SK-N-SH (cell line): Measurements from ENCODE around the gene CUBN. TPM values are rescaled to one million over a fixed set of nuclear protein-coding genes. Genes with fewer than 3 reads are reported as not detected.

Experiments
- CTCF ChIA-PET: fragments of 300-600, 350-600 bp; formaldehyde crosslinking; extraction: SDS; loops from one replicate; lab custom pipeline; 2021; lab: Yijun Ruan, JAX
- POLR2A ChIA-PET: fragments of 350-600 bp; sonication (Branson Sonifier 250); formaldehyde crosslinking; extraction: SDS; loops from one replicate; lab custom pipeline; 2020; ENCODE audit warnings: antibody characterized with exemption, inconsistent platforms; lab: Yijun Ruan, JAX
- DNase-seq: peaks from one replicate; pipeline ENCODE4 v3.0.0; 2012
- H2AFZ ChIP-seq: fragments of 200-600 bp; sonication (generic); 2 replicates; pipeline ENCODE4 v1.8.1; 2016; ENCODE audit warnings: antibody characterized with exemption, mild to moderate bottlenecking, low read depth
- H3F3A ChIP-seq: fragments of 200-600 bp; sonication (generic); replicated peaks from 2 replicates; pipeline ENCODE3; 2016; ENCODE audit warnings: antibody characterized with exemption, mild to moderate bottlenecking; ENCODE audit not compliant: insufficient read depth
- H3K27ac ChIP-seq, 2 experiments: fragments of 200-500 bp in 1 of 2; fragments of 200-600 bp in 1 of 2; sonication (Bioruptor generic) in 1 of 2; sonication (generic), shearing (Covaris generic) in 1 of 2; 2 replicates each; pipeline versions ENCODE4 v1.5.1 to v1.6.1; 2014 to 2016; ENCODE audit warnings: low read depth in 2 of 2, inconsistent platforms in 1 of 2, low read length in 1 of 2, mild to moderate bottlenecking in 1 of 2, mixed read lengths in 1 of 2
- H3K27me3 ChIP-seq: fragments of 200-600 bp; sonication (generic), shearing (Covaris generic); 2 replicates; pipeline ENCODE4 v1.6.1; 2016; ENCODE audit warnings: mixed run types; ENCODE audit not compliant: insufficient read depth
- H3K36me3 ChIP-seq, 2 experiments: fragments of 200-500 bp in 1 of 2; fragments of 200-600 bp in 1 of 2; sonication (Bioruptor generic) in 1 of 2; sonication (generic) in 1 of 2; replicated peaks in 1 of 2; 2 replicates each; pipeline versions ENCODE3 to v1.5.1; 2014 to 2016; ENCODE audit warnings: low read length in 1 of 2, mild to moderate bottlenecking in 1 of 2; ENCODE audit not compliant: insufficient read depth in 2 of 2, control insufficient read depth in 1 of 2
- H3K4me1 ChIP-seq, 2 experiments: fragments of 200-500 bp in 1 of 2; fragments of 200-600 bp in 1 of 2; sonication (Bioruptor generic) in 1 of 2; sonication (generic), shearing (Covaris generic) in 1 of 2; 2 replicates each; pipeline versions ENCODE4 v1.5.1 to v1.6.1; 2014 to 2016; ENCODE audit warnings: low read depth in 1 of 2, low read length in 1 of 2, mixed run types in 1 of 2; ENCODE audit not compliant: insufficient read depth in 2 of 2, control insufficient read depth in 1 of 2
- H3K4me2 ChIP-seq: fragments of 200-600 bp; sonication (generic), shearing (Covaris generic); 2 replicates; pipeline ENCODE4 v1.6.1; 2017; ENCODE audit warnings: mixed run types
- H3K4me3 ChIP-seq, 2 experiments: fragments of 200-500 bp in 1 of 2; fragments of 200-600 bp in 1 of 2; sonication (Bioruptor generic) in 1 of 2; sonication (generic), shearing (Covaris generic) in 1 of 2; 2 replicates each; pipeline versions ENCODE4 v1.5.1 to v1.8.1; 2014 to 2016; ENCODE audit warnings: low read depth in 2 of 2, inconsistent platforms in 1 of 2, low read length in 1 of 2, mild to moderate bottlenecking in 1 of 2, mixed read lengths in 1 of 2, moderate library complexity in 1 of 2
- H3K79me2 ChIP-seq: fragments of 200-600 bp; sonication (generic); 2 replicates; pipeline ENCODE4 v1.8.1; 2017; ENCODE audit warnings: mild to moderate bottlenecking; ENCODE audit not compliant: insufficient read depth
- H3K9ac ChIP-seq: fragments of 200-600 bp; sonication (generic); 2 replicates; pipeline ENCODE4 v1.6.1; 2017; ENCODE audit warnings: mixed run types
- H3K9me2 ChIP-seq: fragments of 200-600 bp; sonication (generic); 2 replicates; pipeline ENCODE4 v1.6.1; 2017; ENCODE audit warnings: mixed run types
- H3K9me3 ChIP-seq: fragments of 200-600 bp; sonication (generic); 2 replicates; pipeline ENCODE4 v1.6.1; 2017; ENCODE audit warnings: mixed run types, mild to moderate bottlenecking, moderate library complexity
- H4K20me1 ChIP-seq: fragments of 200-600 bp; sonication (generic); 2 replicates; pipeline ENCODE4 v1.6.1; 2017; ENCODE audit warnings: mild to moderate bottlenecking, mixed run types; ENCODE audit not compliant: insufficient read depth
- CHD2 ChIP-seq: fragments of 150-350 bp; IDR thresholded peaks from 2 replicates; pipeline ENCODE4 v1.6.1; 2018; ENCODE audit warnings: low read length; ENCODE audit not compliant: partially characterized antibody
- EP300 ChIP-seq, 2 experiments: IDR thresholded peaks; 2 replicates each; pipeline versions ENCODE4 v1.4.0 to v1.6.1; 2012; ENCODE audit warnings: borderline replicate concordance in 1 of 2, low read depth in 1 of 2, low read length in 1 of 2
- EZH2phosphoT487 ChIP-seq: fragments of 200-600 bp; sonication (generic); IDR thresholded peaks from 2 replicates; pipeline ENCODE4 v1.6.1; 2017; ENCODE audit warnings: low read depth, mixed run types, mild to moderate bottlenecking, antibody characterized with exemption, moderate library complexity, borderline replicate concordance
- FOSL2 ChIP-seq: IDR thresholded peaks from 2 replicates; pipeline ENCODE4 v1.4.0; 2012; ENCODE audit warnings: low read depth, mild to moderate bottlenecking, moderate library complexity, borderline replicate concordance
- MAX ChIP-seq: IDR thresholded peaks from 2 replicates; pipeline ENCODE4 v1.4.0; 2012; ENCODE audit warnings: low read depth
- MXI1 ChIP-seq: IDR thresholded peaks from 2 replicates; pipeline ENCODE4 v1.6.1; 2012; ENCODE audit warnings: mild to moderate bottlenecking, low read depth, low read length, improper control_type of control experiment
- NFIC ChIP-seq: IDR thresholded peaks from 2 replicates; pipeline ENCODE4 v1.4.0; 2012; ENCODE audit warnings: borderline replicate concordance
- PBX3 ChIP-seq: IDR thresholded peaks from 2 replicates; pipeline ENCODE4; 2012
- POLR2AphosphoS5 ChIP-seq: IDR thresholded peaks from 2 replicates; pipeline ENCODE4 v1.6.1; 2012; ENCODE audit warnings: low read depth, low read length
- RAD21 ChIP-seq: IDR thresholded peaks from 2 replicates; pipeline ENCODE4 v1.6.1; 2012; ENCODE audit warnings: mild to moderate bottlenecking, low read length
- RCOR1 ChIP-seq: fragments of 150-350 bp; IDR thresholded peaks from 2 replicates; pipeline ENCODE4 v1.6.1; 2017; ENCODE audit warnings: antibody characterized with exemption, low read length
- REST ChIP-seq: IDR thresholded peaks from 2 replicates; pipeline ENCODE4 v1.6.1; 2012; ENCODE audit warnings: mild to moderate bottlenecking, low read depth, low read length, moderate library complexity
- RFX5 ChIP-seq: IDR thresholded peaks from 2 replicates; pipeline ENCODE4 v1.6.1; 2012; ENCODE audit warnings: mild to moderate bottlenecking, improper control_type of control experiment, low read length
- RXRA ChIP-seq: IDR thresholded peaks from 2 replicates; pipeline ENCODE4 v1.4.0; 2012; ENCODE audit warnings: low read depth, mild to moderate bottlenecking, borderline replicate concordance
- SIN3A ChIP-seq: IDR thresholded peaks from 2 replicates; pipeline ENCODE4 v1.6.1; 2012; ENCODE audit warnings: low read depth, mild to moderate bottlenecking, low read length, moderate library complexity, borderline replicate concordance
- SMC3 ChIP-seq: IDR thresholded peaks from 2 replicates; pipeline ENCODE4 v1.6.1; 2012; ENCODE audit warnings: low read depth, low read length, improper control_type of control experiment
- TAF1 ChIP-seq: IDR thresholded peaks from 2 replicates; pipeline ENCODE4 v1.6.1; 2012; ENCODE audit warnings: low read depth, mild to moderate bottlenecking, low read length, moderate library complexity, borderline replicate concordance
- TCF12 ChIP-seq: IDR thresholded peaks from 2 replicates; pipeline ENCODE4 v1.4.0; 2012
- USF1 ChIP-seq: IDR thresholded peaks from 2 replicates; pipeline ENCODE4 v1.4.0; 2012; ENCODE audit warnings: low read depth, borderline replicate concordance
- USF2 ChIP-seq: fragments of 150-350 bp; IDR thresholded peaks from 2 replicates; pipeline ENCODE4 v1.6.1; 2017; ENCODE audit warnings: antibody characterized with exemption, low read length, low read depth, borderline replicate concordance
- WGBS: methylation state at CpG from one replicate; pipeline ENCODE4 v1.1.6; 2017; ENCODE audit warnings: low lambda C conversion rate; 5-methylcytosine and 5-hydroxymethylcytosine counted together
- polyA plus RNA-seq, 3 experiments: library from polyadenylated mRNA; depleted of rRNA; stranded (reverse); fragments of >200 nt; gene quantifications; 2 replicates each; pipeline ENCODE4 v1.2.3, GENCODE V29; 2012

Gene CUBN
- polyA plus RNA-seq, 1 of the 3 experiments (the other 2 are of a cell fraction), result 2.4 TPM

- no peaks in the 10 kb centered on the region for H4K20me1 ChIP-seq
- DNase-seq, result no peak
- ChIA-PET POLR2A (no interaction called here), CTCF (interaction anchor here (1.6 kb wide), 1 partner anchor 439 kb away, joined by 6 read pairs; no protein-coding TSS in a partner anchor)
- no peaks in the 10 kb centered on the region for H3K9me3 ChIP-seq
- WGBS, result 54% methylated on average over 1 of the region's 1 CpG
- H3K4me1 ChIP-seq, result peaks cover 0 to 13% of the 10 kb centered on the region in 2 experiments; a peak in 2 of 4 replicates
- H3K27me3 ChIP-seq, result no peaks in the 10 kb centered on the region
- no peak overlapping the region for H3K27ac ChIP-seq
- no peak overlapping the region for H2AFZ ChIP-seq
- H3K79me2 ChIP-seq, result peaks cover 20% of the 10 kb centered on the region
- no peak overlapping the region for H3K4me3 ChIP-seq
- no peaks in the 10 kb centered on the region for H3K9me2 ChIP-seq
- no peak overlapping the region for H3K4me2 ChIP-seq
- H3K9ac ChIP-seq, result no peak overlapping the region
- no peak for TF ChIP-seq RCOR1
- TF ChIP-seq SMC3, result no peak
- no peak for TF ChIP-seq POLR2AphosphoS5
- TF ChIP-seq RXRA, result no peak
- no peak for TF ChIP-seq SIN3A
- no peak for TF ChIP-seq TAF1
- no peak for TF ChIP-seq USF1
- TF ChIP-seq FOSL2, result no peak
- TF ChIP-seq REST, result no peak
- TF ChIP-seq TCF12, result no peak
- no peak for TF ChIP-seq RAD21
- TF ChIP-seq NFIC, result no peak
- TF ChIP-seq EZH2phosphoT487, result no peak
- no peak for TF ChIP-seq MXI1
- no peak for TF ChIP-seq CHD2
- TF ChIP-seq EP300 (IDR thresholded peaks at IDR 0.05; ENCODE audit: borderline replicate concordance in 1 of 2, low read depth in 1 of 2, low read length in 1 of 2), result no peak
- no peak for TF ChIP-seq PBX3
- no peak for TF ChIP-seq RFX5
- TF ChIP-seq USF2, result no peak
- no peak for TF ChIP-seq MAX
- H3F3A ChIP-seq, result peaks cover 3% of the 10 kb centered on the region
- H3K36me3 ChIP-seq, result peaks cover 0 to 10% of the 10 kb centered on the region in 2 experiments
Measured at GRCh38 chr10:16820018-16820417, 309.6 kb downstream of the CUBN start.
